B cell (primary cell): ENCODE measurements around the gene UBN2. TPM values are rescaled to one million over a fixed set of nuclear protein-coding genes. Genes with fewer than 3 reads are reported as not detected.

ENCODE experiments used
- ATAC-seq: fragments of 200-7000 bp; cut with Tn5 transposase; one replicate; pipeline ENCODE4 v1.10.0; 2021; ENCODE audit warnings: low read depth, mild to moderate bottlenecking, moderate number of reproducible peaks, moderate library complexity
- CTCF ChIA-PET: fragments of 350-600 bp; sonication (Branson Sonifier 250); formaldehyde crosslinking; loops from one replicate; lab custom pipeline; 2021; ENCODE audit warnings: antibody characterized with exemption, inconsistent platforms; lab: Charles Lee
- POLR2A ChIA-PET: fragments of 350-600 bp; sonication (Branson Sonifier 250); formaldehyde crosslinking; loops from one replicate; lab custom pipeline; 2021; ENCODE audit warnings: antibody characterized with exemption; lab: Charles Lee
- DNase-seq: peaks from one replicate; pipeline ENCODE4 v3.0.0; 2013
- H2AFZ ChIP-seq: 2 replicates; pipeline ENCODE4 v1.6.1; 2012; ENCODE audit warnings: mild to moderate bottlenecking, low read depth, low read length; ENCODE audit not compliant: insufficient read depth, poor library complexity, severe bottlenecking
- H3K27ac ChIP-seq, 2 donors: 1 replicate in 1 of 2; 2 replicates in 1 of 2; pipeline ENCODE4 v1.5.1; 2012 to 2013; ENCODE audit warnings: low read length in 2 of 2, mild to moderate bottlenecking in 2 of 2, moderate library complexity in 1 of 2
- H3K27me3 ChIP-seq, 4 experiments: fragments of 200-600 bp in 1 of 4; sonication (generic) in 1 of 4; replicated peaks in 1 of 4; 1 replicate in 2 of 4; 2 replicates in 2 of 4; pipeline versions ENCODE4 v1.6.1 to v1.7.0; 2013 to 2016; ENCODE audit warnings: low read length in 3 of 4, mild to moderate bottlenecking in 2 of 4, mixed read lengths in 1 of 4, moderate library complexity in 1 of 4; ENCODE audit not compliant: insufficient read depth in 4 of 4, control insufficient read depth in 3 of 4; ENCODE audit errors: control extremely low read depth in 1 of 4
- H3K36me3 ChIP-seq, 2 experiments: replicated peaks in 1 of 2; 1 replicate in 1 of 2; 2 replicates in 1 of 2; pipeline versions ENCODE4 v1.6.1 to v1.7.1; 2013; ENCODE audit warnings: low read length in 1 of 2; ENCODE audit not compliant: insufficient read depth in 2 of 2, control insufficient read depth in 1 of 2; ENCODE audit errors: control extremely low read depth in 1 of 2, extremely low read depth in 1 of 2
- H3K4me1 ChIP-seq, 2 donors: fragments of 200-600 bp in 1 of 2; sonication (generic) in 1 of 2; 1 replicate in 1 of 2; 2 replicates in 1 of 2; pipeline versions ENCODE4 v1.5.1 to v1.6.1; 2013 to 2017; ENCODE audit warnings: low read length in 2 of 2; ENCODE audit not compliant: control insufficient read depth in 2 of 2, insufficient read depth in 2 of 2
- H3K4me2 ChIP-seq: replicated peaks from 2 replicates; pipeline ENCODE3; 2012; ENCODE audit warnings: mild to moderate bottlenecking, low read depth, low read length; ENCODE audit not compliant: poor library complexity, severe bottlenecking
- H3K4me3 ChIP-seq, 5 experiments: fragments of 200-600 bp in 1 of 5; sonication (generic) in 1 of 5; 1 replicate in 3 of 5; 2 replicates in 2 of 5; pipeline versions ENCODE4 v1.5.1 to v1.7.0; 2011 to 2016; ENCODE audit warnings: low read length in 4 of 5, mild to moderate bottlenecking in 4 of 5, low read depth in 2 of 5, control low read depth in 1 of 5, moderate library complexity in 1 of 5; ENCODE audit not compliant: insufficient read depth in 1 of 5; ENCODE audit errors: control extremely low read depth in 1 of 5, extremely low read depth in 1 of 5
- H3K79me2 ChIP-seq: fragments of 200-600 bp; sonication (generic); one replicate; pipeline ENCODE4 v1.6.0; 2016; ENCODE audit warnings: low read length; ENCODE audit not compliant: control insufficient read depth, insufficient read depth
- H3K9ac ChIP-seq: fragments of 200-600 bp; sonication (generic); 2 replicates; pipeline ENCODE4 v1.6.1; 2017; ENCODE audit warnings: mild to moderate bottlenecking, low read length, moderate library complexity
- H3K9me3 ChIP-seq, 3 donors: one replicate each; pipeline versions ENCODE4 v1.6.1 to v1.7.1; 2013; ENCODE audit warnings: low read length in 2 of 3; ENCODE audit not compliant: control insufficient read depth in 2 of 3, insufficient read depth in 1 of 3; ENCODE audit errors: control extremely low read depth in 1 of 3
- H4K20me1 ChIP-seq: 2 replicates; pipeline ENCODE4 v1.6.0; 2012; ENCODE audit warnings: mild to moderate bottlenecking, low read length; ENCODE audit not compliant: insufficient read depth, control insufficient read depth, poor library complexity, severe bottlenecking
- H3K27ac Mint-ChIP-seq: one replicate; pipeline ENCODE4 v1.8.0; 2021; ENCODE audit warnings: mixed read lengths
- H3K27me3 Mint-ChIP-seq: one replicate; pipeline ENCODE4 v1.8.0; 2021; ENCODE audit warnings: mixed read lengths
- H3K4me1 Mint-ChIP-seq: one replicate; pipeline ENCODE4 v1.8.0; 2021; ENCODE audit warnings: mixed read lengths
- H3K4me3 Mint-ChIP-seq: one replicate; pipeline ENCODE4 v1.8.0; 2021; ENCODE audit warnings: mixed read lengths
- H3K9me3 Mint-ChIP-seq: one replicate; pipeline ENCODE4 v1.8.0; 2022; ENCODE audit warnings: mixed read lengths; ENCODE audit not compliant: insufficient read depth
- CTCF ChIP-seq: fragments of 200-600 bp; IDR thresholded peaks from one replicate; pipeline ENCODE4 v1.8.0; 2022; ENCODE audit warnings: antibody characterized with exemption, mild to moderate bottlenecking
- EZH2 ChIP-seq: IDR thresholded peaks from 2 replicates; pipeline ENCODE4 v1.6.1; 2012; ENCODE audit warnings: borderline replicate concordance, low read depth, mild to moderate bottlenecking, moderate library complexity, low read length; ENCODE audit not compliant: insufficient read depth, poor library complexity, severe bottlenecking
- WGBS: methylation state at CpG from one replicate; pipeline ENCODE4 v1.1.5; 2013; ENCODE audit warnings: missing lambda C conversion rate; ENCODE audit not compliant: insufficient coverage; 5-methylcytosine and 5-hydroxymethylcytosine counted together
- intact Hi-C: fragments of 100-400 bp; cut with micrococcal nuclease; formaldehyde crosslinking; loops from one replicate; pipeline ENCODE4 v1.10.0; 2022
- polyA plus RNA-seq: library from polyadenylated mRNA; depleted of rRNA; stranded (reverse); fragments of >200 nt; gene quantifications from 2 replicates; pipeline ENCODE4 v1.2.3, GENCODE V29; 2012
- total RNA-seq, 2 donors: library from RNA; stranded (reverse); fragments of 120-200 nt in 1 of 2; gene quantifications; 1 replicate in 1 of 2; 2 replicates in 1 of 2; pipeline versions ENCODE4 v1.2.3 to v1.2.4, GENCODE V29; 2013 to 2022

UBN2 gene
- total and polyA plus RNA-seq, 2 donors (not counting 1 experiment from before 2014, with no cell fraction given), result 2.4 to 33.4 TPM

- Mint-ChIP-seq H3K27ac (peak overlapping the region; percentile 100), H3K4me3 (peak overlapping the region; percentile 96), H3K9me3 (no peaks in the 10 kb centered on the region), H3K4me1 (peaks cover 35% of the 10 kb centered on the region), H3K27me3 (peaks cover 5% of the 10 kb centered on the region)
- DNase-seq (no peak), ATAC-seq (no peak)
- H3K36me3 ChIP-seq, result peaks cover 4 to 7% of the 10 kb centered on the region in 2 experiments
- peaks cover 10 to 23% of the 10 kb centered on the region in 2 donors for H3K4me1 ChIP-seq
- 0% methylated on average over 6 of the region's 9 CpGs for WGBS
- peaks cover 0 to 10% (median 0%) of the 10 kb centered on the region in 3 donors for H3K9me3 ChIP-seq
- no peaks in the 10 kb centered on the region for H4K20me1 ChIP-seq
- ChIA-PET CTCF (no interaction called here), POLR2A (interaction anchor here (1.5 kb wide), 1 partner anchor 18 kb away, joined by 4 read pairs; the partner anchor contains the start of gene LUC7L2)
- H3K79me2 ChIP-seq, result peaks cover 35% of the 10 kb centered on the region
- H3K27ac ChIP-seq, result peak overlapping the region; percentile 97 to 98
- H3K4me3 ChIP-seq, result peak overlapping the region; percentile 73 to 99 (median 94)
- peak overlapping the region; percentile 72 for H2AFZ ChIP-seq
- TF ChIP-seq CTCF, result no peak
- TF ChIP-seq EZH2, result no peak
- H3K9ac ChIP-seq, result peak overlapping the region; percentile 77
- peak overlapping the region; percentile 74 for H3K4me2 ChIP-seq
- no peaks in the 10 kb centered on the region for H3K27me3 ChIP-seq
- intact Hi-C loops, result loop anchor here (2.0 to 10.0 kb wide), 5 partner anchors 721 to 1333 kb away; partner anchors contain the start of genes ADCK2, KDM7A, PARP12 and TRIM24
Measured at GRCh38 chr7:139341776-139342226, 110.8 kb downstream of the UBN2 start.

GRCh38 chr7:139345042-139345441, 114.0 kb downstream of the UBN2 start:
- TF ChIP-seq CTCF (no peak), EZH2 (no peak)
- Histone ChIP-seq H4K20me1 (no peaks in the 10 kb centered on the region), H3K9me3 (peaks cover 0 to 4% (median 0%) of the 10 kb centered on the region in 3 donors), H3K27me3 (no peaks in the 10 kb centered on the region), H3K27ac (no peak overlapping the region), H3K4me2 (no peak overlapping the region), H3K79me2 (peaks cover 38% of the 10 kb centered on the region), H3K9ac (no peak overlapping the region), H2AFZ (no peak overlapping the region), H3K4me1 (peaks cover 10 to 18% of the 10 kb centered on the region in 2 donors), H3K36me3 (peaks cover 4 to 19% of the 10 kb centered on the region in 2 experiments), H3K4me3 (no peak overlapping the region)
- Mint-ChIP-seq H3K4me3 (no peak overlapping the region), H3K4me1 (peaks cover 31% of the 10 kb centered on the region), H3K9me3 (no peaks in the 10 kb centered on the region), H3K27me3 (peaks cover 5% of the 10 kb centered on the region), H3K27ac (no peak overlapping the region)
- WGBS, result no CpG with 5 or more reads among the region's 1 CpG
- ChIA-PET CTCF (no interaction called here), POLR2A (interaction anchor here (0.5 to 1.0 kb wide), 2 partner anchors 14 to 835 kb away, joined by 3 to 6 read pairs; no protein-coding TSS in a partner anchor)
- intact Hi-C loops, result loop anchor here (10.0 kb wide), 1 partner anchor 1330 kb away; the partner anchor contains the start of gene ADCK2
- ATAC-seq, result no peak
- no peak for DNase-seq
